Lower leg skin (tissue), 3 donors: ENCODE results near the gene SCAPER.

Experiments
- CTCF ChIP-seq, 3 donors: fragments of 450-650 bp; IDR thresholded peaks; one replicate each; pipeline ENCODE4 v1.5.1; 2016; ENCODE audit warnings: antibody characterized with exemption in 3 of 3, mild to moderate bottlenecking in 3 of 3, moderate library complexity in 2 of 3
- POLR2A ChIP-seq, 2 donors: fragments of 450-650 bp; IDR thresholded peaks; one replicate each; pipeline ENCODE4 v1.6.1; 2016 to 2017; ENCODE audit warnings: antibody characterized with exemption in 2 of 2, mild to moderate bottlenecking in 1 of 2, moderate library complexity in 1 of 2

GRCh38 chr15:76470691-76471090 lies 434.4 kb downstream of the SCAPER start:
- no peak for TF ChIP-seq CTCF (IDR thresholded peaks at IDR 0.05)
- no peak for TF ChIP-seq POLR2A (IDR thresholded peaks at IDR 0.05)
